Measurements from ENCODE around the gene NYNRIN.

- TF ChIP-seq, protein P1, sequence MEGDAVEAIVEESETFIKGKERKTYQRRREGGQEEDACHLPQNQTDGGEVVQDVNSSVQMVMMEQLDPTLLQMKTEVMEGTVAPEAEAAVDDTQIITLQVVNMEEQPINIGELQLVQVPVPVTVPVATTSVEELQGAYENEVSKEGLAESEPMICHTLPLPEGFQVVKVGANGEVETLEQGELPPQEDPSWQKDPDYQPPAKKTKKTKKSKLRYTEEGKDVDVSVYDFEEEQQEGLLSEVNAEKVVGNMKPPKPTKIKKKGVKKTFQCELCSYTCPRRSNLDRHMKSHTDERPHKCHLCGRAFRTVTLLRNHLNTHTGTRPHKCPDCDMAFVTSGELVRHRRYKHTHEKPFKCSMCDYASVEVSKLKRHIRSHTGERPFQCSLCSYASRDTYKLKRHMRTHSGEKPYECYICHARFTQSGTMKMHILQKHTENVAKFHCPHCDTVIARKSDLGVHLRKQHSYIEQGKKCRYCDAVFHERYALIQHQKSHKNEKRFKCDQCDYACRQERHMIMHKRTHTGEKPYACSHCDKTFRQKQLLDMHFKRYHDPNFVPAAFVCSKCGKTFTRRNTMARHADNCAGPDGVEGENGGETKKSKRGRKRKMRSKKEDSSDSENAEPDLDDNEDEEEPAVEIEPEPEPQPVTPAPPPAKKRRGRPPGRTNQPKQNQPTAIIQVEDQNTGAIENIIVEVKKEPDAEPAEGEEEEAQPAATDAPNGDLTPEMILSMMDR (IDR thresholded peaks at IDR 0.05; ENCODE audit: poor library complexity, severe bottlenecking): no peak
- TF ChIP-seq SMC3 (conservative IDR thresholded peaks at IDR 0.05; ENCODE audit: poor library complexity): no peak
- TF ChIP-seq TAF1 (IDR thresholded peaks at IDR 0.05; ENCODE audit: low read depth): no peak
- no peak for TF ChIP-seq POLR2AphosphoS5 (IDR thresholded peaks at IDR 0.05)
Observed at GRCh38 chr14:24376448-24377070, 22.2 kb upstream of the NYNRIN start.

All from neural cell (in vitro differentiated cells).